ENCODE results near the gene C2CD4C. TPM values are rescaled to one million over a fixed set of nuclear protein-coding genes. Genes with fewer than 3 reads are reported as not detected.
"Not testable (repeated sequence)": the region's sequence is repeated elsewhere in the genome, so short reads cannot be mapped to it uniquely, and the experiment has no call there.

Gene C2CD4C
- total RNA-seq, 1 experiment from 2014 or later: 6.0 TPM

GRCh38 chr19:373391-374182, 35.4 kb downstream of the C2CD4C start:
- in situ Hi-C loops (cut with HindIII; ENCODE audit: low sequenced_read_pairs): no loop called here

GRCh38 chr19:372306-372890, 36.5 kb downstream of the C2CD4C start:
- in situ Hi-C loops (cut with HindIII; ENCODE audit: low sequenced_read_pairs): no loop called here
- peak; percentile 76 for DNase-seq (ENCODE audit: low spot score)

More at GRCh38 chr19:373391-374182, 35.4 kb downstream of the C2CD4C start:
- DNase-seq (ENCODE audit: low spot score): no peak

GRCh38 chr19:371501-372168, 37.3 kb downstream of the C2CD4C start:
- no peak for DNase-seq (ENCODE audit: low spot score)
- in situ Hi-C loops (cut with HindIII; ENCODE audit: low sequenced_read_pairs): no loop called here

- DNase-seq (ENCODE audit: low spot score): no peak
- in situ Hi-C loops (cut with HindIII; ENCODE audit: low sequenced_read_pairs): no loop called here
Measured at GRCh38 chr19:370641-371330, 38.2 kb downstream of the C2CD4C start.

- DNase-seq (ENCODE audit: low spot score): no peak
- in situ Hi-C loops (cut with HindIII; ENCODE audit: low sequenced_read_pairs): no loop called here
Measured at GRCh38 chr19:369876-370275, 39.1 kb downstream of the C2CD4C start.

GRCh38 chr19:369256-369655, 39.7 kb downstream of the C2CD4C start:
- in situ Hi-C loops (cut with HindIII; ENCODE audit: low sequenced_read_pairs): no loop called here
- DNase-seq (ENCODE audit: low spot score): no peak

GRCh38 chr19:368630-369024, 40.3 kb downstream of the C2CD4C start:
- no peak for DNase-seq (ENCODE audit: low spot score)
- in situ Hi-C loops (cut with HindIII; ENCODE audit: low sequenced_read_pairs): no loop called here

- in situ Hi-C loops (cut with HindIII; ENCODE audit: low sequenced_read_pairs): no loop called here
Measured at GRCh38 chr19:367963-368629, 40.9 kb downstream of the C2CD4C start.

GRCh38 chr19:367561-367960, 41.4 kb downstream of the C2CD4C start:
- DNase-seq (ENCODE audit: low spot score): no peak
- in situ Hi-C loops (cut with HindIII; ENCODE audit: low sequenced_read_pairs): no loop called here

More at GRCh38 chr19:367963-368629, 40.9 kb downstream of the C2CD4C start:
- no peak for DNase-seq (ENCODE audit: low spot score)

- in situ Hi-C loops (cut with HindIII; ENCODE audit: low sequenced_read_pairs): no loop called here
- no peak for DNase-seq (ENCODE audit: low spot score)
Measured at GRCh38 chr19:366951-367350, 42.0 kb downstream of the C2CD4C start.

- in situ Hi-C loops (cut with HindIII; ENCODE audit: low sequenced_read_pairs): no loop called here
- no peak for DNase-seq (ENCODE audit: low spot score)
Measured at GRCh38 chr19:366205-366783, 42.7 kb downstream of the C2CD4C start.

GRCh38 chr19:364496-365287, 44.3 kb downstream of the C2CD4C start:
- in situ Hi-C loops (cut with HindIII; ENCODE audit: low sequenced_read_pairs): no loop called here
- DNase-seq (ENCODE audit: low spot score): no peak

GRCh38 chr19:362683-363082, 46.3 kb downstream of the C2CD4C start:
- in situ Hi-C loops (cut with HindIII; ENCODE audit: low sequenced_read_pairs): no loop called here

GRCh38 chr19:362154-362553, 46.8 kb downstream of the C2CD4C start:
- in situ Hi-C loops (cut with HindIII; ENCODE audit: low sequenced_read_pairs): no loop called here
- no peak for DNase-seq (ENCODE audit: low spot score)

More at GRCh38 chr19:362683-363082, 46.3 kb downstream of the C2CD4C start:
- DNase-seq (ENCODE audit: low spot score): no peak

- DNase-seq (ENCODE audit: low spot score): no peak
- in situ Hi-C loops (cut with HindIII; ENCODE audit: low sequenced_read_pairs): no loop called here
Measured at GRCh38 chr19:359653-359925, 49.4 kb downstream of the C2CD4C start.

- DNase-seq (ENCODE audit: low spot score); in situ Hi-C loops (cut with HindIII; ENCODE audit: low sequenced_read_pairs): not testable (repeated sequence)
Measured at GRCh38 chr19:355536-355935, 53.4 kb downstream of the C2CD4C start.
